HG03095 (cell line): ENCODE data around the gene CAPN15.
"Not testable (repeated sequence)": the region's sequence is repeated elsewhere in the genome, so short reads cannot be mapped to it uniquely, and the experiment has no call there.

Experiments
- ATAC-seq: cut with Tn5 transposase; IDR thresholded peaks from one replicate; pipeline ENCODE4 v1.9.1; 2021; ENCODE audit warnings: moderate library complexity; ENCODE audit not compliant: unreplicated experiment

CAPN15 gene

GRCh38 chr16:506246-506546 is 21.3 kb upstream of the CAPN15 start:
- ATAC-seq, result no peak

DNA sequence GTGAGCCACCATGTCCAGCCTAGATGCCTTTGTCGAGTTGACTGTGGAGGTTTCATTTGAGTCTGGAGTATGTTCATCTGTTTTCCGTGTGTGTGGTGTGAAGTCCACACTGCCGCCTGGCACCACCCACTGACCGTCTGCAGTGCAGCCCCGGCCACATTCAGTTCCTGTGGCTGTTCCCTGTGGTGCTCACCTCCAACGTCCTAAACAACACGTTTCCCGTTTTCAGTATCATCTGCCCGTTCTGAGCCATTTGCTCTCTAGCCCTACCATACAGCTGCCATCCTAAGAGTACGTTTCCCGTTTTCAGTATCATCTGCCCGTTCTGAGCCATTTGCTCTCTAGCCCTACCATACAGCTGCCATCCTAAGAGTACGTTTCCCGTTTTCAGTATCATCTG is 20.0 kb upstream of the CAPN15 start:
- not testable (repeated sequence) for ATAC-seq

DNA sequence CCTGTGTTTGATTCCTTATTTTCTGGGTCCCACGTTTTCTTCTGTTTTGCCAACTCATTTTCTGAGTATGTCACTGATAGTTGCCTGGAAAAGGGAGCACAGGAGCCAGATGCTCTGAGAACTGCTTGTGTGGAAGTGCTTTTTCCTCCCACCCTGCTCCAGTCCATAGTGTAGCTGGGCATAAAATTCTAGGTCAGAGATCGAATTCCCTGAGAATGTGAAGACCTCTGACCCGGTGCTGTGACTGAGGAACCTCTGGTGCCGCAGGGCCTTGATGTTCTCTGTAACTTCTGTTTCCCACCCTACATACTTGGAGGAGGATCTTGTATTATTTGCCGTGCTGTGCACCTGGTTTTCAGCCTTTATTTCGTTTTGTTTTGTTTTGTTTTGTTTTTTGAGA is 19.5 kb upstream of the CAPN15 start:
- no peak for ATAC-seq

DNA sequence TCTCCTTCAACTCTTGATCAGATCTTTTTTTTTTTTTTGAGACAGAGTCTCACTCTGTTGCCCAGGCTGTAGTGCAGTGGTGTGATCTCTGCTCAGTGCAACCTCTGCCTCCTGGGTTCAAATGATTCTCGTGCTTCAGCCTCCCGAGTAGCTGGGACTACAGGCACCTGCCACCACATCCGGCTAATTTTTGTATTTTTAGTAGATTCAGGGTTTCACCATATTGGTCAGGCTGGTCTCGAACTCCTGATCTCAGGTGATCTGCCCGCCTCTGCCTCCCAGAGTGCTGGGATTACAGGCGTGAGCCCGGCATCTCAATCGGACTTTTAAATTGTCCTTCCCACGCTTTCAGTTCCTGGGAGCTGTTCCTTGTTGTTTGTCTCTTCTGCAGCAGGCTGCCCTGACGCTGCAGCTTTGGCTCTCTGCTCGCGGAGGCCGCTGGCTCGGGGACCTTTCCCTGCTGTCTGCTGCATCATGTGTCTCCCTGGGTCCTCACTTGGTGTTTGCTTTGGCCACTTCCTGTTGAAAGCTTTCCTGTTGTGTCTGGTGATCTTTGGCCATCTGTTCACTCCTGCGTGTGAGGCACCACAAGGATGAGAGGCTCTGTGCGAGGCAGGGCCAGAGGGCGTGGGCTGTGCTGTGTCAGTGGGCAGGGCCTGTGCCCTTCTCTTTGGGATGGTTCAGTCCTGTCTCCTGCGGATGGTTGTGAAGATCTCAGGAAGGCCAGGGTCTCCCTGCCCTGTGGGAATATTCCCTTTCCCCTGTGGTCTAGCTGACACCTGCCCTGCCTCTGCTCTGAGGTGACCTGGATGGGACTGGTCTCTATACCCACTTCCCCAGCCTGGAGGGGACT is 18.4 kb upstream of the CAPN15 start:
- ATAC-seq, result no peak

GRCh38 chr16:510066-510825 is 17.3 kb upstream of the CAPN15 start:
- ATAC-seq, result no peak

DNA sequence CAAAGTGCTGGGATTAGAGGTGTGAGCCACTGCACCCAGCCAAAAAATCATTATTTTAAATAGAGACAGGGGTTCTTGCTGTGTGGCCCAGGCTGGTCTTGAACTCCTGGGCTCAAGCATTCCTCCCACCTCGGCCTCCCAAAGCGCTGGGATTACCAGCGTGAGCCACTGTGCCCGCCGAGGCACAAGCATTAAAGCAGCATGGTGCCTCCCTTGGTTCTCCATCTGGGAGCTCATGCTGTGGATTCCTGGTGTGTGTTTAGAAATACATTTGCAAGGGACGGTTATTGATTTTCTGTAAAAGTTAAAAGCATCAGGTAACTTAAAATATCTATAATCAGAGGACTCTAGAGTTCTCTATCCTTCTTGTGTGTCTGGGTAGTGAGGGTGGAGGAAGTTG is 14.7 kb upstream of the CAPN15 start:
- ATAC-seq, result no peak

DNA sequence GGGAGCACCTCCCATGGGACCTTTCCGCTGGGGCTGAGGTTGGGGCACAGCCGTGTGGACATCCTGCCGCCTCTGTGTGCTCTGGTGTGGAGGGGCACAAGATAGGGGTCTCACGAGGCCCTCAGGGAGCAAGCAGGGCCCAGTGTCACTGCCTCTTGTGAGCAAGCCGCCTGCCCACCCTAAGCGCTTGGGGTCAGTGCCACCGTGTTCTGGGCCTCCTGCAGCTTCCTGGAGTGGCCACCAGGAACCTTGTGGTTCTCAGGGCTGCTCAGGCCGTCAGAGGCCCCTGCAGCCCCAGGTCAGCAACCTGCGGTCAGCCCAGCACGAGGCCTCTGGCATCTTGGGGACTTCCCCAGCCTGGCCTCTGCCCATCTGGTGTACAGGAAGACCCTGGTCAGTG is 13.6 kb upstream of the CAPN15 start:
- no peak for ATAC-seq

DNA sequence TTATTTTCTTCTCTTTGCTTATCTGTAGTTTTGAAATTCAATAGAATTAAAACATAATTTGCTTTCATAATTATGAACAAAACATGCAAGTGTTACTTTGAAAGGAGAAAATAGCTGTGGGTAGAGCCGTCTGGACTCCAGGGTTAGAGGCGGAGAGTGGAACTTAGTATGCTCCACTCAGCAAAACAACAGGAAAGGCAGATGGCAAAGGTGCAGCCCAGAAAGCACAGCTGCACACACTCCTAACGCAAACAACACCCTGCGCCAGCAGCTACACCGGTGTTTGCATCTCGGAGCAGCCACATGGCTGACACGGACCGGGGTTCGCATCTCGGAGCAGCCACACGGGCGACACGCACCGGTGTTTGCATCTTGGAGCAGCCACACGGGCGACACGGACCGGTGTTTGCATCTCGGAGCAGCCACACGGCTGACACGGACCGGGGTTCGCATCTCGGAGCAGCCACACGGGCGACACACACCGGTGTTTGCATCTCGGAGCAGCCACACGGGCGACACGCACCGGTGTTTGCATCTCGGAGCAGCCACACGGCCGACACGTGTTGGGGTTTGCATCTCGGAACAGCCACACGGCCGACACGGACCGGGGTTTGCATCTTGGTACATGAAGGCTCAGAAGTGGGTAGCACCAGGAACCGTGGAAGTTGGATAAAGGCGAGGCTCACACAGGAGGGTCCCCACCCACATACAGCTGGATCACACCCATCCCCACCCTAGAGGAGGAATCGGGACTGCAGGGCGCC is 12.2 kb upstream of the CAPN15 start:
- ATAC-seq, result no peak

DNA sequence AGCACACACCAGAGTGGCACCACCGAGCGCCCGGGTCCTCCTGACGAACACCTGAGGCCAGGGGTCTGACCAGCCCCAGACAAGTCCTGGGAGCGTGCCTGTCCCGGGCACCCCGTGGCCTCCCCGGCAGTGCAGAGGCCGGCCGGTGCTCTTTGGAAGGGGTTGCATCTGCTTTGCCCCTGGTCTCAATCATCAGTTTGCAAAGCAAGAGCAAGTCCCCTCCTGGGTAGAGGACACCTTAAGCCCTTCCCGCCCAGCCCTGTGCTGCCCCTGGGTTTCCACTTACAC is 11.6 kb upstream of the CAPN15 start:
- ATAC-seq, result no peak

- ATAC-seq, result no peak
Measured at GRCh38 chr16:516301-516700, 11.2 kb upstream of the CAPN15 start.

- no peak for ATAC-seq
Measured at GRCh38 chr16:518858-519257, 8.7 kb upstream of the CAPN15 start.

GRCh38 chr16:519425-519824 is 8.1 kb upstream of the CAPN15 start:
- no peak for ATAC-seq

DNA sequence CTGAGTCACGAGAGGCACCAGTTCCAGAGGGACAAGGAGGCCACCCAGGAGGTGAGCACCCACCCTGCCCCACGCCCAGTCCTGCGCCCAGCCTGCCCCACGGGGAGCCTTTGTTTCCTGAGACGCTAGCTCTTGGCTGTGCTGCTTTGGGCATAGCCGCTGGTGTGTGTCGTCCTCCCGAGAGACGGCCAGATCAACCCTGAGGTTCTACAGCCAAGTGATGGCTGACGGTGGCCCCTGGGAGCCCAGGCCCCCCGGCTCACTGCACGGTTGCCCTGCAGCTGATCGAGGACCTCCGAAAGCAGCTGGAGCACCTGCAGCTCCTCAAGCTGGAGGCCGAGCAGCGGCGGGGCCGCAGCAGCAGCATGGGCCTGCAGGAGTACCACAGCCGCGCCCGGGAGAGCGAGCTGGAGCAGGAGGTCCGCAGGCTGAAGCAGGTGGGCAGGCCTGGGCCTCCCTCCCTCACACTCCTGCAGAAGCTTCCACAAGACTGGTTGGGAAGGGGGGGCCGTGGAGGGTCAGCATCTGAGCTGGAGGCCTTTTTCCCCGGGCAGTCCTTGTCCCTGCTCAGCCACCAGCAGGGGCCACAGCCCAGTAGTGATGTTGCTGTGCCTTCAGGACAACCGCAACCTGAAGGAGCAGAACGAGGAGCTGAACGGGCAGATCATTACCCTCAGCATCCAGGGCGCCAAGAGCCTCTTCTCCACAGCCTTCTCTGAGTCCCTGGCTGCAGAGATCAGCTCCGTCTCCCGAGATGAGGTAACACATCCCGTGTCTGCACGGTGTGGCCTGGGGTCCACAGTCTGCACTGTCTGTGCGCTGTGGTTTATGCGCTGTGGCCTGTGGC is 7.4 kb upstream of the CAPN15 start:
- ATAC-seq, result no peak

- ATAC-seq, result no peak
Measured at GRCh38 chr16:520847-521246, 6.7 kb upstream of the CAPN15 start.

- no peak for ATAC-seq
Measured at GRCh38 chr16:521381-522210, 5.9 kb upstream of the CAPN15 start.

DNA sequence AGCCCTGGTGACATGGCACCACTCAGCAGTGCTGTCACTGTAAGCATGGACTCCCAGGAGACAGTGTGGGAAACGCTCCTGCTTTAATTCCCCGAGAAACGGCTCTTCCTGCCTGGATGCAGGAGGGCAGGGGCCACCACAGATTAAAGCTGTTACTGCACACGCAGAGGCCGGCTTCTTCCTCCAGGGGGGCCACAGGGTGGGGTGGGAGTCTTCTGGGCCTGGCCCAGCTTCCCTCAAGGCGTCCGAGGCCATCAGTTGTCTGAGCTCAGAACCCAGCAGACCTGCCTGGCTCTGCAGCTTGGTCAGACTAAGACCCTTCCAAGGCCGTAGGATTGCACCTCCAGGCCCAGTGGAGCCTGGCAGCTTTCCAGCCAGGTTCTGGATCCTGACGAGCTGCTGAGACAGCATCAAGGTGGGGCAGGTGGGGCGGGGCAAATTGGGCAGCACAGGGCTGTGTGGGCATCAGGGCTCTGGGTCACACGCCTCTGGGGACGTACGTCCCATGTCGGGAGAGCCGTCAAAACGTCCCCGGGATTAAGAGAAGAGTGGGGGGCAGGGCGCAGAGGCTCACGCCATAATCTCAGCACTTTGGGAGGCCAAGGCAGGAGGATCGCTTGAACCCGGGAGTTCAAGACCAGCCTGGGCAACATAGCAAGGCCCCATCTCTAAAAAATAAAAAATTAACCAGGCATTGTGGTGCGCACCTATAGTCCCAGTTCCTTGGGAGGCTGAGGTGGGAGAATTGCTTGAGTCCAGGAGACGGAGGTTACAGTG is 5.0 kb upstream of the CAPN15 start:
- ATAC-seq, result no peak

DNA sequence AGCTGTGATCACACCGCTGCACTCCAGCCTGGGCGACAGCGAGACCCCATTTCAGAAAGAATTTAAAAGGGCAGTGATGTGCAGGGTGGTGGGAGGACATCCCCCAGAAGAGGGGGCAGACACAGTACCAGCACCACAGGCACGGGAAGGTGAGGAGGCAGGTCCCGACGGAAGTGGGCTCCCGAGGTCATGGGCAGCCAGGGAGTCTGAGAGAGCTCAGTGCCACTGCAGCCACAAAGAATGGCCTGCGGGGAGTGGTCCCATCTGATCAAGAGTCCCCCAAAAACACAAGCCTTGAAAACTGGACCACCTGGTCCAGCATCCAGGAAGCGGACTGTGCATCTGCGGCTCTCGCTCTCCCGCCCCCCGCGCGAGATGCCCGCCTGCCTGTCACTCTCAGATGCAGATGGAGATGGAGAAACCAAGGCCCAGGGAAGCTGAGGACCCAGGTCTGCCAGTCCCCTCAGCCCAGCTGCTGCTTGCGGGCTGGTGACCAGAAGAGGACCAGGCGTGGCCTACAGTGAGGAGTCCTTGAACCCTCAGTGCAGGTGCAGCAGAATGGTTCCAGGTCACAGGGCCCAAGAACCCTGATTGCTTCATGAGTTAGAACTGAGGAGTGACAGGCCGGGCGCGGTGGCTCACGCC is 4.3 kb upstream of the CAPN15 start:
- no peak for ATAC-seq

- no peak for ATAC-seq
Measured at GRCh38 chr16:524274-525040, 3.1 kb upstream of the CAPN15 start.
